Measurements from ENCODE around the gene CHCHD3. TPM values are rescaled to one million over a fixed set of nuclear protein-coding genes. Genes with fewer than 3 reads are reported as not detected.

CHCHD3 gene
- total RNA-seq, 2 experiments from 2014 or later: 21.6 to 21.7 TPM

DNA sequence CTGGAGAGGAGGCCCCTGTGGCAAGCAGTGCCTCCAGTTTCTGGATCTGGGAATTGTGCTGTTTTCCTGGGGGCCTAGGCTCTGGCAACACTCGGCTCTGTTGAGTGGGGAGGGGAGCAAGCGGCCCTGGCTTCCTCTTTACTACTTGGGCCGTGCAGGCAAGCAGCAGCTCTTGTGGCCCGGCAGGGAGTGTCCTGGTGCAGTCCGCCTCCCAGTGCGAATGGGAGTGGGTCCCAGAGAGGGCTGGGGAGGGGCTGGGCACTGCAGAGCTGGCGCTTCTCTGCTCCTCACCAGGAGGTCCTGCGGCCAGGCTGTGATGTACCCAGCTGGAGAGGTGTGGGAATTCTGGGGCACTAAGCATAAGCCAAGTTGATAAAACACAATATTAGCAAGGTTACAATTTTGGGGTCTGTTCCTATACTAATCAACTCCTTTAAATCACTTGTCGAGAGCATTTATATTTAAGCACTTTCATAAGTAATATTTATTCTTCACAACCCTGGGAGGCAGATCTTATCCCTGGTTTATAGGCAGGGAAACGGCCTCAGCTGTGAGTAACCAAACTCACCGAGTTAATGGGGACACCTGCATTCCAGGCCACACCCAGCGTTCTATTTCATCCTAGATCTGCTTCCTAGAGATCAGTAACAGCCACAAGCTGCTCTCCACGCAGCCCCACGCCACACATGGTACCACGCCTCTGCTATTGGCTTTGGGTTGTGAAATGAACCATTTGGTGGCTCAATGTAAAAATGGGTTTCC is 322.2 kb downstream of the CHCHD3 start:
- Mint-ChIP-seq H3K4me1 (ENCODE audit: low read depth) (peaks cover 5% of the 10 kb centered on the region), H3K27ac (no peak overlapping the region), H3K4me3 (no peak overlapping the region), H3K27me3 (no peaks in the 10 kb centered on the region), H3K36me3 (ENCODE audit: low read depth) (no peaks in the 10 kb centered on the region), H3K9me3 (no peaks in the 10 kb centered on the region)
- ATAC-seq (ENCODE audit: poor library complexity): no peak
- Histone ChIP-seq H3K27me3 (ENCODE audit: control insufficient read depth in 1 of 2, insufficient read depth in 2 of 2, low read length in 2 of 2) (no peaks in the 10 kb centered on the region), H3K4me1 (ENCODE audit: insufficient read depth, low read length) (peaks cover 5% of the 10 kb centered on the region), H3K36me3 (ENCODE audit: insufficient read depth, low read length) (no peaks in the 10 kb centered on the region), H3K9me3 (ENCODE audit: control insufficient read depth in 1 of 2, insufficient read depth in 1 of 2, low read length in 2 of 2) (peaks cover 0 to 4% of the 10 kb centered on the region in 2 experiments), H3K27ac (ENCODE audit: low read depth in 1 of 2, low read length in 2 of 2) (no peak overlapping the region), H3K4me3 (ENCODE audit: low read length) (no peak overlapping the region)
- DNase-seq: no peak
- CTCF ChIA-PET: no interaction called here
- POLR2A ChIA-PET: no interaction called here
- TF ChIP-seq, protein P1, sequence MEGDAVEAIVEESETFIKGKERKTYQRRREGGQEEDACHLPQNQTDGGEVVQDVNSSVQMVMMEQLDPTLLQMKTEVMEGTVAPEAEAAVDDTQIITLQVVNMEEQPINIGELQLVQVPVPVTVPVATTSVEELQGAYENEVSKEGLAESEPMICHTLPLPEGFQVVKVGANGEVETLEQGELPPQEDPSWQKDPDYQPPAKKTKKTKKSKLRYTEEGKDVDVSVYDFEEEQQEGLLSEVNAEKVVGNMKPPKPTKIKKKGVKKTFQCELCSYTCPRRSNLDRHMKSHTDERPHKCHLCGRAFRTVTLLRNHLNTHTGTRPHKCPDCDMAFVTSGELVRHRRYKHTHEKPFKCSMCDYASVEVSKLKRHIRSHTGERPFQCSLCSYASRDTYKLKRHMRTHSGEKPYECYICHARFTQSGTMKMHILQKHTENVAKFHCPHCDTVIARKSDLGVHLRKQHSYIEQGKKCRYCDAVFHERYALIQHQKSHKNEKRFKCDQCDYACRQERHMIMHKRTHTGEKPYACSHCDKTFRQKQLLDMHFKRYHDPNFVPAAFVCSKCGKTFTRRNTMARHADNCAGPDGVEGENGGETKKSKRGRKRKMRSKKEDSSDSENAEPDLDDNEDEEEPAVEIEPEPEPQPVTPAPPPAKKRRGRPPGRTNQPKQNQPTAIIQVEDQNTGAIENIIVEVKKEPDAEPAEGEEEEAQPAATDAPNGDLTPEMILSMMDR (IDR thresholded peaks at IDR 0.05): no peak
- intact Hi-C loops (cut with DNase I, micrococcal nuclease): loop anchor here in 1 of 2 experiments (5.0 kb wide), 1 partner anchor 42 kb away; no protein-coding TSS in a partner anchor

DNA sequence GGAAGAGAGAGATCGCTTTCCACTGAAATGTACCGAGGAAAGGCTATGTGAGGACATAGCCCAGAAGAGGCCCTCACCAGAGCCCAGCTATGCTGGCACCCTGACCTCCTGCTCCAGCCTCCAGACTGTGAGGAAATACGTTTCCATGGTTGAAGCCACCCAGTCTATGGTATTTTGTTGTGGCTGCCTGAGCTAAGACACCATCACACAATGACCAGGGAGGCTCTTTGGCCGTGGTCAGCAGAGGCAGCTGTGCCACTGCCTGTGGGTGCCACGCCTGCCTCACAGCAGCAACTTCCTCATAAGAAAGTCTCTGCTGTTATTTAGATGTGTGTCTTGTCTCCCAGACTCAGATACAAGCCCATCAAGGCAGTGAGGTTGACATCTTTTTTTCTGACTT is 322.9 kb downstream of the CHCHD3 start:
- ChIA-PET CTCF (no interaction called here), POLR2A (no interaction called here)
- Mint-ChIP-seq H3K36me3 (ENCODE audit: low read depth) (no peaks in the 10 kb centered on the region), H3K4me1 (ENCODE audit: low read depth) (peaks cover 5% of the 10 kb centered on the region), H3K27me3 (no peaks in the 10 kb centered on the region), H3K9me3 (no peaks in the 10 kb centered on the region), H3K27ac (no peak overlapping the region), H3K4me3 (no peak overlapping the region)
- peaks cover 5% of the 10 kb centered on the region for H3K4me1 ChIP-seq (ENCODE audit: insufficient read depth, low read length)
- no peak for ATAC-seq (ENCODE audit: poor library complexity)
- H3K36me3 ChIP-seq (ENCODE audit: insufficient read depth, low read length): no peaks in the 10 kb centered on the region
- no peak overlapping the region for H3K4me3 ChIP-seq (ENCODE audit: low read length)
- H3K27ac ChIP-seq (ENCODE audit: low read depth in 1 of 2, low read length in 2 of 2): no peak overlapping the region
- H3K9me3 ChIP-seq (ENCODE audit: control insufficient read depth in 1 of 2, insufficient read depth in 1 of 2, low read length in 2 of 2): peaks cover 0 to 4% of the 10 kb centered on the region in 2 experiments
- no peaks in the 10 kb centered on the region for H3K27me3 ChIP-seq (ENCODE audit: control insufficient read depth in 1 of 2, insufficient read depth in 2 of 2, low read length in 2 of 2)
- no peak for DNase-seq
- TF ChIP-seq, protein P1 (IDR thresholded peaks at IDR 0.05): no peak
- intact Hi-C loops (cut with DNase I, micrococcal nuclease): loop anchor here in 1 of 2 experiments (5.0 kb wide), 1 partner anchor 42 kb away; no protein-coding TSS in a partner anchor

DNA sequence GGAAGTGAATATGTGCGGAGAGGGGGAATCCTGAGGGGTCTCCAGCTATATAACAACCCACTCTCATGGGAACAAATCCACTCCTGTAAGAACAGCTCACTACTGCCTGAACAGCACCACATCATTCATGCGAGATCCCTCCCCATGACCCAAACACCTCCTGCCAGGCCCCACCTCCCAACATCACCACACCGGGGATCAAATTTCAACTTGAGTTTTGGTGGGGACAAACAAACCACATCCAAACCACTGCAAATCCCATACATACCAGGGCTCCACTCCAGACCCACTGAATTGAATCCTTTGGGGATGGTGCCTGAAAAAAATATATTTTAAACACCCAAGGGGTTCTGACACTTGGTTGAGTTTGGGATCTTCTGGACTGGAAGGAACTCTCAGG is 324.1 kb downstream of the CHCHD3 start:
- no peaks in the 10 kb centered on the region for H3K36me3 Mint-ChIP-seq (ENCODE audit: low read depth)
- Histone ChIP-seq H3K27ac (ENCODE audit: low read depth in 1 of 2, low read length in 2 of 2) (no peak overlapping the region), H3K36me3 (ENCODE audit: insufficient read depth, low read length) (no peaks in the 10 kb centered on the region), H3K4me1 (ENCODE audit: insufficient read depth, low read length) (peaks cover 5% of the 10 kb centered on the region), H3K9me3 (ENCODE audit: control insufficient read depth in 1 of 2, insufficient read depth in 1 of 2, low read length in 2 of 2) (peaks cover 0 to 4% of the 10 kb centered on the region in 2 experiments), H3K4me3 (ENCODE audit: low read length) (no peak overlapping the region), H3K27me3 (ENCODE audit: control insufficient read depth in 1 of 2, insufficient read depth in 2 of 2, low read length in 2 of 2) (no peaks in the 10 kb centered on the region)
- ChIA-PET POLR2A (no interaction called here), CTCF (no interaction called here)
- ATAC-seq (ENCODE audit: poor library complexity) (no peak), DNase-seq (no peak)
- no peaks in the 10 kb centered on the region for H3K27me3 Mint-ChIP-seq
- H3K9me3 Mint-ChIP-seq: no peaks in the 10 kb centered on the region
- TF ChIP-seq, protein P1 (IDR thresholded peaks at IDR 0.05): no peak
- H3K4me1 Mint-ChIP-seq (ENCODE audit: low read depth): peaks cover 5% of the 10 kb centered on the region
- intact Hi-C loops (cut with DNase I, micrococcal nuclease): loop anchor here in 1 of 2 experiments (5.0 kb wide), 1 partner anchor 40 kb away; no protein-coding TSS in a partner anchor
- no peak overlapping the region for H3K4me3 Mint-ChIP-seq
- H3K27ac Mint-ChIP-seq: no peak overlapping the region
